Ovary (tissue), 9 donors: ENCODE data around the gene SCML1. TPM values are rescaled to one million over a fixed set of nuclear protein-coding genes. Genes with fewer than 3 reads are reported as not detected.
"Not testable (repeated sequence)": the region's sequence is repeated elsewhere in the genome, so short reads cannot be mapped to it uniquely, and the experiment has no call there.

ENCODE experiments used
- DNase-seq, 5 donors: peaks; one replicate each; pipeline ENCODE4 v3.0.0-alpha.2; 2019 to 2020
- H3K27ac ChIP-seq, 2 donors: fragments of 200-600 bp; one replicate each; pipeline versions ENCODE4 v1.5.1 to v1.8.0; 2019 to 2022
- H3K27me3 ChIP-seq: fragments of 200-600 bp; one replicate; pipeline ENCODE4 v1.8.0; 2022
- H3K36me3 ChIP-seq: fragments of 200-600 bp; sonication (generic); one replicate; pipeline ENCODE4 v1.5.1; 2019
- H3K4me1 ChIP-seq: one replicate; pipeline ENCODE4 v1.8.1; 2013; ENCODE audit warnings: mild to moderate bottlenecking, moderate library complexity; ENCODE audit not compliant: insufficient read depth
- H3K4me3 ChIP-seq: fragments of 200-600 bp; sonication (generic); one replicate; pipeline ENCODE4 v1.5.1; 2017
- H3K9me3 ChIP-seq, 2 donors: fragments of 200-600 bp in 1 of 2; sonication (generic) in 1 of 2; one replicate each; pipeline versions ENCODE4 v1.5.1 to v1.8.1; 2013 to 2019; ENCODE audit warnings: mild to moderate bottlenecking in 1 of 2, moderate library complexity in 1 of 2
- EP300 ChIP-seq: sonication (generic); formaldehyde crosslinking; IDR thresholded peaks from one replicate; pipeline ENCODE4 v1.6.1; 2017; ENCODE audit warnings: antibody characterized with exemption
- POLR2A ChIP-seq: fragments of 450-650 bp; IDR thresholded peaks from one replicate; pipeline ENCODE4 v1.6.1; 2017; ENCODE audit warnings: antibody characterized with exemption, mild to moderate bottlenecking, moderate library complexity
- WGBS, 3 donors: extraction: QIAGEN DNeasy Blood & Tissue Kit in 1 of 3; methylation state at CpG; one replicate each; pipeline versions ENCODE4 v1.1.5 to v1.1.7; 2013 to 2017; 5-methylcytosine and 5-hydroxymethylcytosine counted together
- intact Hi-C, 4 donors: fragments of 100-400 bp; cut with DNase I; formaldehyde crosslinking; loops; one replicate each; pipeline versions ENCODE4 v1.11.0 to v1.15.1; 2022 to 2023
- polyA plus RNA-seq, 2 donors: library from polyadenylated mRNA; stranded (reverse); fragments of 200-250 nt in 1 of 2; fragments of 350-450 nt in 1 of 2; fragmentation: Illumina TruSeq in 1 of 2; extraction: RNeasy Lipid Tissue Mini Kit (QIAGEN cat#74804) in 1 of 2; gene quantifications; one replicate each; pipeline ENCODE4 v1.2.3, GENCODE V29; 2013 to 2014
- total RNA-seq, 7 donors: library from RNA; depleted of rRNA in 2 of 7; stranded (reverse); fragments of >200 nt in 2 of 7; fragmentation: NEBNext Ultra II Directional in 3 of 7; extraction: Animal tissue kit (Norgen Biotek cat#: 25700) in 3 of 7; gene quantifications; one replicate each; pipeline versions ENCODE4 v1.1.0 to v1.2.4, GENCODE V29; 2016 to 2023
- TF ChIP-seq, protein P1 (sequence below), 3 donors: fragments of 450-650 bp in 2 of 3; fragments of 200-600 bp in 1 of 3; IDR thresholded peaks; one replicate each; pipeline versions ENCODE4 v1.5.1 to v1.8.0; 2016 to 2022; ENCODE audit warnings: antibody characterized with exemption in 3 of 3, mild to moderate bottlenecking in 1 of 3
- donor health status: DM: no; HTN: no; CAD: no; lungs with moderate emphysema.
- donor health status: DM: no; HTN: no; CAD: no.
- donor health status: Bipolar disorder and iron deficiency.
- donor health status: DM: yes; HTN: yes; CAD: no.
- donor health status: DM: no; HTN: no; CAD: no.
- donor health status: DM: yes; HTN: yes; CAD: no.

Gene SCML1
- total and polyA plus RNA-seq, 9 donors, result 14.1 to 27.7 (median 21.7) TPM

DNA sequence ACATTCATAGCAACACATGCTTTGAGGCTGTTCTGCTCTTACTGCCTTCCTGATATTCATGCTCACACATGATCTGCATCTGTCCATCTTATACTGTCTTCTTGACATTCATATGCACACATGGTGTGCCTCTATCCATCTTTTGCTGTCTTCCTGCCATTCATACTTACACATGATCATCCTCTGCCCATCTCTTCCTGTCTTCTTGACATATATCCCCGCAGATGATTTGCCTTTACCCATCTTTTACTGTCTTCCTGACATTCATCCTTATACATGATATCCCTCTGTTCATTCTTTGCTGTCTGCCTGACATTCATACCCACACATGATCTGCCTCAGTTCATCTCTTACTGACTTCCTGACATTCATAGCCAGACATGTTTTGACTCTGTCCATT is 36.8 kb downstream of the SCML1 start:
- Histone ChIP-seq H3K27me3 (no peaks in the 10 kb centered on the region), H3K4me1 (no peaks in the 10 kb centered on the region), H3K36me3 (no peaks in the 10 kb centered on the region), H3K27ac (no peak overlapping the region), H3K9me3 (no peaks in the 10 kb centered on the region), H3K4me3 (no peak overlapping the region)
- no peak for DNase-seq
- no peak for TF ChIP-seq POLR2A
- TF ChIP-seq, protein P1, sequence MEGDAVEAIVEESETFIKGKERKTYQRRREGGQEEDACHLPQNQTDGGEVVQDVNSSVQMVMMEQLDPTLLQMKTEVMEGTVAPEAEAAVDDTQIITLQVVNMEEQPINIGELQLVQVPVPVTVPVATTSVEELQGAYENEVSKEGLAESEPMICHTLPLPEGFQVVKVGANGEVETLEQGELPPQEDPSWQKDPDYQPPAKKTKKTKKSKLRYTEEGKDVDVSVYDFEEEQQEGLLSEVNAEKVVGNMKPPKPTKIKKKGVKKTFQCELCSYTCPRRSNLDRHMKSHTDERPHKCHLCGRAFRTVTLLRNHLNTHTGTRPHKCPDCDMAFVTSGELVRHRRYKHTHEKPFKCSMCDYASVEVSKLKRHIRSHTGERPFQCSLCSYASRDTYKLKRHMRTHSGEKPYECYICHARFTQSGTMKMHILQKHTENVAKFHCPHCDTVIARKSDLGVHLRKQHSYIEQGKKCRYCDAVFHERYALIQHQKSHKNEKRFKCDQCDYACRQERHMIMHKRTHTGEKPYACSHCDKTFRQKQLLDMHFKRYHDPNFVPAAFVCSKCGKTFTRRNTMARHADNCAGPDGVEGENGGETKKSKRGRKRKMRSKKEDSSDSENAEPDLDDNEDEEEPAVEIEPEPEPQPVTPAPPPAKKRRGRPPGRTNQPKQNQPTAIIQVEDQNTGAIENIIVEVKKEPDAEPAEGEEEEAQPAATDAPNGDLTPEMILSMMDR (IDR thresholded peaks at IDR 0.05), result no peak
- no peak for TF ChIP-seq EP300
- intact Hi-C loops, result no loop called here
- 72 to 79% (median 76%) methylated on average over 1 of the region's 1 CpG for WGBS, 3 donors

GRCh38 chrX:17778997-17779396 is 41.7 kb downstream of the SCML1 start:
- 43 to 53% (median 51%) methylated on average over 2 of the region's 2 CpGs for WGBS, 3 donors

DNA sequence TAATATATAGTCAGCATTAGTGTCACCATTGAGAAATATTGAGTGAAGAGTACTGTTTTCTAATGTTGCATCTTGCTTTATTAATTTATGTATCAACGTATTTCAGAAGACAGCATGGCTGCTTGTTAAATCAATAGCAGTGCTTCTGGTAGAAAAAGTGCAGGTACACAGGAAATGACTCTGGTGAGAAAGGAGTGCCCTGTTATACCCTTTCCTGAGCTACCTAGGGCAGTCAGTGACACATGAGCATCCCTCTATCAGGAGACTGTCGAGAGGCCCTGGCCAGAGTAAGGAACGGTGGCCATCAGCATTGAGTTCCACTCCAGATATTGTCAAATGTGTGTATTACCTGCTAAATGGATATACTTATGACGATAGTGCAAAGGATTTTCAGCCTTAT is 42.1 kb downstream of the SCML1 start:
- no peaks in the 10 kb centered on the region for H3K27me3 ChIP-seq
- no peak for TF ChIP-seq POLR2A
- TF ChIP-seq, protein P1 (IDR thresholded peaks at IDR 0.05), result no peak
- no peak for TF ChIP-seq EP300
- H3K4me3 ChIP-seq, result no peak overlapping the region
- WGBS, 3 donors, result 82 to 86% (median 86%) methylated on average over 4 of the region's 4 CpGs
- no peak for DNase-seq
- H3K27ac ChIP-seq, result no peak overlapping the region
- intact Hi-C loops, result no loop called here
- H3K36me3 ChIP-seq, result no peaks in the 10 kb centered on the region
- no peaks in the 10 kb centered on the region for H3K4me1 ChIP-seq
- H3K9me3 ChIP-seq, result no peaks in the 10 kb centered on the region

More at GRCh38 chrX:17778997-17779396, 41.7 kb downstream of the SCML1 start:
- H3K27me3 ChIP-seq, result no peaks in the 10 kb centered on the region
- DNase-seq, result no peak
- no peak overlapping the region for H3K4me3 ChIP-seq
- H3K27ac ChIP-seq, result no peak overlapping the region
- H3K36me3 ChIP-seq, result no peaks in the 10 kb centered on the region
- H3K4me1 ChIP-seq, result no peaks in the 10 kb centered on the region
- H3K9me3 ChIP-seq, result no peaks in the 10 kb centered on the region
- TF ChIP-seq EP300, result no peak
- no peak for TF ChIP-seq POLR2A
- TF ChIP-seq, protein P1 (IDR thresholded peaks at IDR 0.05), result no peak
- intact Hi-C loops, result no loop called here

DNA sequence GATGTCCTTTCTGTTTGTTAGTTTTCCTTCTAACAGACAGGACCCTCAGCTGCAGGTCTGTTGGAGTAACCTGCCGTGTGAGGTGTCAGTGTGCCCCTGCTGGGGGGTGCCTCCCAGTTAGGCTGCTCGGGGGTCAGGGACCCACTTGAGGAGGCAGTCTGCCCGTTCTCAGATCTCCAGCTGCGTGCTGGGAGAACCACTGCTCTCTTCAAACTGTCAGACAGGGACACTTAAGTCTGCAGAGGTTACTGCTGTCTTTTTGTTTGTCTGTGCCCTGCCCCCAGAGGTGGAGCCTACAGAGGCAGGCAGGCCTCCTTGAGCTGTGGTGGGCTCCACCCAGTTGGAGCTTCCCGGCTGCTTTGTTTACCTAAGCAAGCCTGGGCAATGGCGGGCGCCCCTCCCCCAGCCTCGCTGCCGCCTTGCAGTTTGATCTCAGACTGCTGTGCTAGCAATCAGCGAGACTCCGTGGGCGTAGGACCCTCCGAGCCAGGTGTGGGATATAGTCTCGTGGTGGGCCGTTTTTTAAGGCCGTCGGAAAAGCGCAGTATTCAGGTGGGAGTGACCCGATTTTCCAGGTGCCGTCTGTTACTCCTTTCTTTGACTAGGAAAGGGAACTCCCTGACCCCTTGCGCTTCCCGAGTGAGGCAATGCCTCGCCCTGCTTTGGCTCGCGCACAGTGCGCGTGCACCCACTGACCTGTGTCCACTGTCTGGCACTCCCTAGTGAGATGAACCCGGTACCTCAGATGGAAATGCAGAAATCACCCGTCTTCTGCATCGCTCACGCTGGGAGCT is 49.5 kb downstream of the SCML1 start:
- 30 to 48% (median 40%) methylated on average over 19 to 28 of the region's 31 CpGs for WGBS, 3 donors
- intact Hi-C loops, result not testable (repeated sequence)
- peak in 1 of 5 donors; percentile 49 for DNase-seq

GRCh38 chrX:17787557-17787956 is 50.3 kb downstream of the SCML1 start:
- WGBS, 3 donors, result 86 to 95% (median 88%) methylated on average over 11 of the region's 11 CpGs
- H3K27ac ChIP-seq, result no peak overlapping the region
- no peak overlapping the region for H3K4me3 ChIP-seq
- no peaks in the 10 kb centered on the region for H3K9me3 ChIP-seq
- DNase-seq, result no peak
- no peaks in the 10 kb centered on the region for H3K36me3 ChIP-seq
- no peaks in the 10 kb centered on the region for H3K4me1 ChIP-seq
- intact Hi-C loops, result no loop called here
- TF ChIP-seq EP300, result no peak
- TF ChIP-seq POLR2A, result no peak
- TF ChIP-seq, protein P1 (IDR thresholded peaks at IDR 0.05), result no peak
- H3K27me3 ChIP-seq, result no peaks in the 10 kb centered on the region

More for the DNA sequence above, 49.5 kb downstream of the SCML1 start:
- H3K27ac ChIP-seq, H3K36me3 ChIP-seq, H3K27me3 ChIP-seq, H3K4me3 ChIP-seq, H3K9me3 ChIP-seq, H3K4me1 ChIP-seq: not testable (repeated sequence)
